HepG2 (cell line): ENCODE measurements around the gene UBA6. TPM values are rescaled to one million over a fixed set of nuclear protein-coding genes. Genes with fewer than 3 reads are reported as not detected.

ENCODE experiments used
- ATAC-seq: fragments of 200-7000 bp; cut with Tn5 transposase; 3 replicates; pipeline ENCODE4 v1.9.1; 2020; ENCODE audit warnings: mild to moderate bottlenecking, moderate library complexity
- BruUV-seq: library from RNA; stranded (reverse); fragments of 400-500 nt; replicated peaks from 2 replicates; lab custom pipeline; 2021; lab: Mats Ljungman, UMichigan
- CTCF ChIA-PET: fragments of 300-600 bp; formaldehyde crosslinking; extraction: SDS; loops from one replicate; lab custom pipeline; 2021; ENCODE audit warnings: low total read pairs, inconsistent platforms, low intra/inter-chr PET ratio; lab: Yijun Ruan, JAX
- POLR2A ChIA-PET: fragments of 350-600 bp; sonication (Branson Sonifier 250); formaldehyde crosslinking; loops from one replicate; lab custom pipeline; 2020; ENCODE audit warnings: antibody characterized with exemption, inconsistent platforms; lab: Yijun Ruan, JAX
- DNase-seq: peaks from one replicate; pipeline ENCODE4 v3.0.0-alpha.2; 2015; ENCODE audit warnings: low spot score
- FAIRE-seq: peaks from 3 replicates; lab custom pipeline; 2011; peaks lifted over from hg19 to GRCh38; lab: Jason Lieb, UNC
- H2AFZ ChIP-seq: one replicate; pipeline ENCODE4 v1.6.1; 2011; ENCODE audit warnings: low read length, inconsistent platforms
- H3K27ac ChIP-seq: fragments of 300-600 bp; 3 replicates; pipeline ENCODE4 v1.8.0; 2011; ENCODE audit warnings: mixed run types, mild to moderate bottlenecking, mixed read lengths, low read length, inconsistent platforms; ENCODE audit not compliant: insufficient read depth; ENCODE audit errors: extremely low read length
- H3K27me3 ChIP-seq, 2 experiments: fragments of 200-600 bp in 1 of 2; 2 replicates in 1 of 2; 3 replicates in 1 of 2; pipeline versions ENCODE4 v1.6.0 to v1.8.0; 2011; ENCODE audit warnings: low read length in 2 of 2, mild to moderate bottlenecking in 2 of 2, moderate library complexity in 2 of 2, inconsistent platforms in 1 of 2; ENCODE audit not compliant: insufficient read depth in 2 of 2, control insufficient read depth in 1 of 2
- H3K36me3 ChIP-seq, 2 experiments: fragments of 200-600 bp in 1 of 2; replicated peaks in 1 of 2; 2 replicates in 1 of 2; 3 replicates in 1 of 2; pipeline versions ENCODE4 v1.5.1 to v1.8.0; 2011; ENCODE audit warnings: low read length in 2 of 2, inconsistent platforms in 1 of 2; ENCODE audit not compliant: insufficient read depth in 2 of 2, control insufficient read depth in 1 of 2
- H3K4me1 ChIP-seq: 2 replicates; pipeline ENCODE4 v1.5.1; 2012; ENCODE audit warnings: low read length, inconsistent platforms; ENCODE audit not compliant: insufficient read depth
- H3K4me2 ChIP-seq: 2 replicates; pipeline ENCODE4 v1.6.0; 2011; ENCODE audit warnings: low read depth, low read length, inconsistent platforms
- H3K4me3 ChIP-seq, 3 experiments: fragments of 200-600 bp in 1 of 3; sonication (generic), shearing (Covaris generic) in 1 of 3; replicated peaks in 1 of 3; 2 replicates each; pipeline ENCODE4 v1.5.1; 2011 to 2016; ENCODE audit warnings: low read length in 3 of 3, inconsistent platforms in 2 of 3, low read depth in 2 of 3, mild to moderate bottlenecking in 2 of 3, control low read depth in 1 of 3, mixed read lengths in 1 of 3; ENCODE audit not compliant: insufficient read depth in 1 of 3
- H3K79me2 ChIP-seq: one replicate; pipeline ENCODE4 v1.6.1; 2011; ENCODE audit warnings: low read length, inconsistent platforms; ENCODE audit not compliant: insufficient read depth
- H3K9ac ChIP-seq: 2 replicates; pipeline ENCODE4 v1.6.0; 2011; ENCODE audit warnings: mild to moderate bottlenecking, low read depth, low read length, inconsistent platforms; ENCODE audit not compliant: insufficient read depth
- H3K9me3 ChIP-seq: 2 replicates; pipeline ENCODE4 v1.5.1; 2012; ENCODE audit warnings: mild to moderate bottlenecking, low read length
- H4K20me1 ChIP-seq: 2 replicates; pipeline ENCODE4 v1.6.0; 2011; ENCODE audit warnings: inconsistent platforms, mild to moderate bottlenecking, low read length, moderate library complexity; ENCODE audit not compliant: insufficient read depth
- POGZ ChIP-seq: sonication (generic); formaldehyde crosslinking; IDR thresholded peaks from 2 replicates; pipeline ENCODE4 v1.4.0; 2020; ENCODE audit warnings: mild to moderate bottlenecking, missing genetic modification reagents
- RBM22 ChIP-seq: fragments of 200-400 bp; formaldehyde crosslinking; optimal IDR thresholded peaks from 2 replicates; pipeline ENCODE3; 2017; ENCODE audit warnings: mild to moderate bottlenecking, low read length, moderate library complexity
- RFX3 ChIP-seq: IDR thresholded peaks from 2 replicates; pipeline ENCODE4 v1.6.1; 2016; ENCODE audit warnings: missing biosample characterization, missing genetic modification reagents
- RORA ChIP-seq: sonication (generic); formaldehyde crosslinking; IDR thresholded peaks from 2 replicates; pipeline ENCODE4 v1.5.0; 2020; ENCODE audit warnings: mild to moderate bottlenecking, missing genetic modification reagents, moderate library complexity
- SP2 ChIP-seq: sonication (generic); formaldehyde crosslinking; IDR thresholded peaks from 2 replicates; pipeline ENCODE4 v1.5.1; 2020; ENCODE audit warnings: mild to moderate bottlenecking, missing genetic modification reagents
- ZMAT5 ChIP-seq: sonication (generic); formaldehyde crosslinking; IDR thresholded peaks from 2 replicates; pipeline ENCODE4 v1.5.0; 2020; ENCODE audit warnings: mild to moderate bottlenecking, low read depth, missing genetic modification reagents, borderline replicate concordance
- WGBS: methylation state at CpG from one replicate; pipeline ENCODE4 v1.1.6; 2017; ENCODE audit warnings: low lambda C conversion rate; 5-methylcytosine and 5-hydroxymethylcytosine counted together
- in situ Hi-C: cut with HindIII; loops from 2 replicates; pipeline ENCODE4 v1.10.0; 2017; ENCODE audit warnings: low pct_unique_long_range_greater_than_20kb; ENCODE audit not compliant: extremely low pct_ligation_motif_present
- intact Hi-C: fragments of 100-400 bp; cut with micrococcal nuclease; formaldehyde crosslinking; loops from one replicate; pipeline ENCODE4 v1.10.0; 2022; ENCODE audit not compliant: unreplicated experiment
- polyA plus RNA-seq, 8 experiments: library from polyadenylated mRNA; depleted of rRNA in 3 of 8; stranded (reverse) in 7 of 8; unstranded in 1 of 8; fragments of >200 nt; fragmentation: Illumina TruSeq in 4 of 8; extraction: Trizol in 4 of 8; gene quantifications; 2 replicates each; pipeline versions ENCODE4 v1.2.1 to v1.2.3, GENCODE V29; 2011 to 2016; ENCODE audit warnings: low read depth in 4 of 8, missing spikeins in 1 of 8, mixed read lengths in 1 of 8; ENCODE audit not compliant: insufficient read depth in 1 of 8
- total RNA-seq, 5 experiments: library from RNA; depleted of rRNA; stranded (reverse); fragments of >200 nt; fragmentation: Illumina TruSeq; extraction: Trizol; gene quantifications; 2 replicates each; pipeline ENCODE4 v1.2.3, GENCODE V29; 2016; ENCODE audit warnings: low read depth in 1 of 5
- TF ChIP-seq, protein P1 (sequence below): sonication (generic); formaldehyde crosslinking; IDR thresholded peaks from 2 replicates; pipeline ENCODE4 v1.4.0; 2020; ENCODE audit warnings: missing genetic modification reagents

Gene UBA6
- total and polyA plus RNA-seq, 2 of the 13 experiments (the other 11 are each of a cell fraction or from before 2014, with no cell fraction given): 33.3 to 75.4 TPM

DNA sequence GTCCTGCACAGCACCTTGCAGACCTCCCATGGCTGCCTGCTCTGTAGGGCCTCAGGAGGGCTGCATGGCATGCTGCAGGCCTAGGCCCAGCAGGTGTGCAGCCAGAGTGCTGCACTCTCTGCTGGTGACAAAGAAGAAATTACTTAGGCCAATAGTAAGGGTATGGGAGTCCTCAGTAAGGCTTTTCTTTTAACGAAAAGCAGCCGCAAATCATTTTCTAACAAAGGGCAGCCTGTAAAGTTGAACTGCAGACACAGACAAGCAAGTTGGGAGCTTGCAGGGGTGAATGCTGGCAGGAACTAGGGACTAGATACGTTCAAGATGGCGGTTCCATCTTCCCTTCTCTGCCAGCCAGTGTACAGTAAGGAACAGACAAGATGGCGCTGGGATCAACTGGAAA lies 22.4 kb upstream of the UBA6 start:
- ChIA-PET CTCF (no interaction called here), POLR2A (no interaction called here)
- BruUV-seq: no TSS peak
- intact Hi-C loops (no loop called here), in situ Hi-C loops (no loop called here)
- Histone ChIP-seq H3K36me3 (peaks cover 1 to 7% of the 10 kb centered on the region in 2 experiments; a peak in 2 of 5 replicates), H3K4me2 (no peak overlapping the region), H3K27ac (no peak overlapping the region), H3K27me3 (no peaks in the 10 kb centered on the region), H3K9me3 (peaks cover 12% of the 10 kb centered on the region), H3K4me3 (no peak overlapping the region), H2AFZ (no peak overlapping the region), H4K20me1 (no peaks in the 10 kb centered on the region), H3K4me1 (no peaks in the 10 kb centered on the region), H3K79me2 (no peaks in the 10 kb centered on the region), H3K9ac (no peak overlapping the region)
- peak; percentile 16 for TF ChIP-seq RBM22
- TF ChIP-seq RFX3 (CRISPR knock-in tag): no peak
- peak; percentile 41; the same call in 1 of the 3 replicates for ATAC-seq
- FAIRE-seq: no peak
- no peak for DNase-seq
- WGBS: 100% methylated on average over 5 of the region's 5 CpGs

- peaks cover 5 to 14% of the 10 kb centered on the region in 2 experiments; a peak in 3 of 5 replicates for H3K36me3 ChIP-seq
- 96% methylated on average over 9 of the region's 9 CpGs for WGBS
- POLR2A ChIA-PET: no interaction called here
- BruUV-seq: no TSS peak
- H4K20me1 ChIP-seq: no peaks in the 10 kb centered on the region
- ATAC-seq: no peak
- TF ChIP-seq POGZ (CRISPR knock-in tag) (no peak), ZMAT5 (CRISPR knock-in tag) (no peak), RORA (CRISPR knock-in tag) (no peak), SP2 (CRISPR knock-in tag) (no peak)
- TF ChIP-seq, protein P1, sequence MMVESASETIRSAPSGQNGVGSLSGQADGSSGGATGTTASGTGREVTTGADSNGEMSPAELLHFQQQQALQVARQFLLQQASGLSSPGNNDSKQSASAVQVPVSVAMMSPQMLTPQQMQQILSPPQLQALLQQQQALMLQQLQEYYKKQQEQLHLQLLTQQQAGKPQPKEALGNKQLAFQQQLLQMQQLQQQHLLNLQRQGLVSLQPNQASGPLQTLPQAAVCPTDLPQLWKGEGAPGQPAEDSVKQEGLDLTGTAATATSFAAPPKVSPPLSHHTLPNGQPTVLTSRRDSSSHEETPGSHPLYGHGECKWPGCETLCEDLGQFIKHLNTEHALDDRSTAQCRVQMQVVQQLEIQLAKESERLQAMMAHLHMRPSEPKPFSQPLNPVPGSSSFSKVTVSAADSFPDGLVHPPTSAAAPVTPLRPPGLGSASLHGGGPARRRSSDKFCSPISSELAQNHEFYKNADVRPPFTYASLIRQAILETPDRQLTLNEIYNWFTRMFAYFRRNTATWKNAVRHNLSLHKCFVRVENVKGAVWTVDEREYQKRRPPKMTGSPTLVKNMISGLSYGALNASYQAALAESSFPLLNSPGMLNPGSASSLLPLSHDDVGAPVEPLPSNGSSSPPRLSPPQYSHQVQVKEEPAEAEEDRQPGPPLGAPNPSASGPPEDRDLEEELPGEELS: no peak
- CTCF ChIA-PET: no interaction called here
- no peak overlapping the region for H3K27ac ChIP-seq
- no peaks in the 10 kb centered on the region for H3K27me3 ChIP-seq
- H3K4me2 ChIP-seq: no peak overlapping the region
- no peak for DNase-seq
- no peaks in the 10 kb centered on the region for H3K79me2 ChIP-seq
- H2AFZ ChIP-seq: no peak overlapping the region
- intact Hi-C loops (no loop called here), in situ Hi-C loops (no loop called here)
- no peak overlapping the region for H3K4me3 ChIP-seq
- FAIRE-seq: no peak
- no peaks in the 10 kb centered on the region for H3K4me1 ChIP-seq
- no peak overlapping the region for H3K9ac ChIP-seq
- peaks cover 3% of the 10 kb centered on the region for H3K9me3 ChIP-seq
These were observed 21.0 kb upstream of the UBA6 start for GRCh38 chr4:67721770-67722597.
